ENCODE results near the gene EGF.
"Not testable (repeated sequence)": the region's sequence is repeated elsewhere in the genome, so short reads cannot be mapped to it uniquely, and the experiment has no call there.

Gene EGF

DNA sequence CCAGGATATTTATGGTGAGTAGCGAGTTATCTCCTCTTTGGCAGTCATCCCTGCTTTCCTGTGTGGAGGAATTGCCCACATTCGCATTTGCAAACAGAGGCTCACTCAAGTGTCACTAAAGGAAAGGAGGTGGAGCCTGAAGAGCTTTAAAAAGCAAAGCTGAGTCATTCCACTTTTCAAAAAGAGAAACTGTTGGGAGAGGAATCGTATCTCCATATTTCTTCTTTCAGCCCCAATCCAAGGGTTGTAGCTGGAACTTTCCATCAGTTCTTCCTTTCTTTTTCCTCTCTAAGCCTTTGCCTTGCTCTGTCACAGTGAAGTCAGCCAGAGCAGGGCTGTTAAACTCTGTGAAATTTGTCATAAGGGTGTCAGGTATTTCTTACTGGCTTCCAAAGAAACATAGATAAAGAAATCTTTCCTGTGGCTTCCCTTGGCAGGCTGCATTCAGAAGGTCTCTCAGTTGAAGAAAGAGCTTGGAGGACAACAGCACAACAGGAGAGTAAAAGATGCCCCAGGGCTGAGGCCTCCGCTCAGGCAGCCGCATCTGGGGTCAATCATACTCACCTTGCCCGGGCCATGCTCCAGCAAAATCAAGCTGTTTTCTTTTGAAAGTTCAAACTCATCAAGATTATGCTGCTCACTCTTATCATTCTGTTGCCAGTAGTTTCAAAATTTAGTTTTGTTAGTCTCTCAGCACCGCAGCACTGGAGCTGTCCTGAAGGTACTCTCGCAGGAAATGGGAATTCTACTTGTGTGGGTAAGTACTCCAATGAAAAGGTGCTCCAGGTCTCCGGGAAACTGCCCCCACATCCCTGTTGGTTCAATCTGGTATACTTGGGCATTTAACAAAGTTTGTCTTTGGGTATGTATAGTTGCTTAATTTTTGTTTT lies at the start of gene EGF:
Gene EGF, plus strand, starts transcription at position 178 of the 890 bp plus-strand sequence. Its CDS starts 453 bp downstream, at position 631.
- peak; percentile 35 for DNase-seq (ENCODE audit: low read depth)

GRCh38 chr4:109864134-109864533 lies 48.5 kb upstream of the EGF start:
- peak; percentile 8 for DNase-seq (ENCODE audit: low read depth)

GRCh38 chr4:109870061-109870460 lies 42.6 kb upstream of the EGF start:
- no peak for DNase-seq (ENCODE audit: low read depth)

- no peak for DNase-seq (ENCODE audit: low read depth)
These were observed 40.6 kb upstream of the EGF start for GRCh38 chr4:109872065-109872464.

GRCh38 chr4:109872950-109873656 lies 39.6 kb upstream of the EGF start:
- no peak for DNase-seq (ENCODE audit: low read depth)

- DNase-seq (ENCODE audit: low read depth): no peak
These were observed 38.7 kb upstream of the EGF start for GRCh38 chr4:109873791-109874514.

- DNase-seq (ENCODE audit: low read depth): no peak
These were observed 37.6 kb upstream of the EGF start for GRCh38 chr4:109875106-109875505.

GRCh38 chr4:109875553-109875952 lies 37.1 kb upstream of the EGF start:
- not testable (repeated sequence) for DNase-seq (ENCODE audit: low read depth)

- no peak for DNase-seq (ENCODE audit: low read depth)
These were observed 35.9 kb upstream of the EGF start for GRCh38 chr4:109876634-109877265.

GRCh38 chr4:109877400-109877799 lies 35.3 kb upstream of the EGF start:
- no peak for DNase-seq (ENCODE audit: low read depth)

GRCh38 chr4:109878355-109878754 lies 34.3 kb upstream of the EGF start:
- no peak for DNase-seq (ENCODE audit: low read depth)

DNA sequence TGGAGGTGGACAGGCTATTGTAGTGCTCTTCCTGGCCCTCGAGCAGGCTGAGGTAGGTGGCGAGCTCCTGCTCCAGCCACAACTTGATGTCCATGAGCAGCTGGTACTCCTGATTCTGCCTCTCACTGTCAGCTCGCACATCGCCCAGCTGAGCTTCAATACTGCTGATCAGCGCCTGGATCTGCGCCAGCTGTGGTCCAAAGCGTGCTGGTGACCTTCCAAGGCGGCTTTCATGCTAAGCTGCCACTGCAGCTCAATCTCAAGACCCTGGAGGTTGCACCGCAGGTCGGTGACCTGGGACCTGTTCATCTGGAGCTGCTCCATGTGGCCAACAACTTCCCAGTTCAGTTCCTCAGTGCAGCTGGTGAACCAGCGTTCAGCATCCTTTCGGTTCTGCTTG lies 33.6 kb upstream of the EGF start:
- no peak for DNase-seq (ENCODE audit: low read depth)

- no peak for DNase-seq (ENCODE audit: low read depth)
These were observed 32.9 kb upstream of the EGF start for GRCh38 chr4:109879636-109880314.

DNA sequence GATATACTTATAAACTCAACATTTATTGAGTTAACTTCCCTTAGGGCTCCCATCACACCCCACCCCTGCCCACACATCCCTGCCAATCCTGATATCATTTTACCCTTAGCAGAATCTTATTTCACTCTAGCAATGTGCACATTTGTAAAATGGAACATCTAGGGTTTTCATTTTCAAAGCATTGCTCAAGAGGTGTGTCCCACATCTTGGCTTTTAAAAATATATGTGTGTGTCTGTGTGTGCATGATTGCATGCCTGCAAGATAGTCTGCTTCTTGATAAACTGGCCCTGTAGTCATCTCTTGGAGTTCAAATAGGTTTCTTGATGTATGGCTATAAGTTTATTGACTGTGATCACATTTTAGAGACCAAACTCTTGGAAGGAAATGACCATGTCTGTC lies 26.4 kb upstream of the EGF start:
- no peak for DNase-seq (ENCODE audit: low read depth)

- DNase-seq (ENCODE audit: low read depth): no peak
These were observed 25.6 kb upstream of the EGF start for GRCh38 chr4:109887071-109887470.

DNA sequence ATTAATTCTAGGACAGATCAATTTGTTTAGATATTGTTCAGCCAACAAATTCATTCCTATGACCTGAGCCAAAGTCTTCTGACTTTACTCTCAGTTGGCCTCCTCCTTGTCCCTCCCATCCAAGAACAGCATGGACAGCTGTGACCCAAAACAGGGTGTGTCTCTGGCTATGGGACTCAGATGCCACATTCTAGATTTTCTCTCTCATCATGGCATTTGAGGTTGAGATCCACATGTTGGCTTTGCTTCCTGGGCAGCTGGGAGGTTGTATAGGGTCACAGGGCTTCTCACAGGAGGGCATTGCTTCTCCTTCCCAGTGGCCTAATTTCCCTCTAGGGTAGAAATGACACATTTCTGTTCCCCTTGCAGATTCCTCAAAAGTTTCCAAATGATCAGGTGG lies 22.6 kb upstream of the EGF start:
- DNase-seq (ENCODE audit: low read depth): no peak

DNA sequence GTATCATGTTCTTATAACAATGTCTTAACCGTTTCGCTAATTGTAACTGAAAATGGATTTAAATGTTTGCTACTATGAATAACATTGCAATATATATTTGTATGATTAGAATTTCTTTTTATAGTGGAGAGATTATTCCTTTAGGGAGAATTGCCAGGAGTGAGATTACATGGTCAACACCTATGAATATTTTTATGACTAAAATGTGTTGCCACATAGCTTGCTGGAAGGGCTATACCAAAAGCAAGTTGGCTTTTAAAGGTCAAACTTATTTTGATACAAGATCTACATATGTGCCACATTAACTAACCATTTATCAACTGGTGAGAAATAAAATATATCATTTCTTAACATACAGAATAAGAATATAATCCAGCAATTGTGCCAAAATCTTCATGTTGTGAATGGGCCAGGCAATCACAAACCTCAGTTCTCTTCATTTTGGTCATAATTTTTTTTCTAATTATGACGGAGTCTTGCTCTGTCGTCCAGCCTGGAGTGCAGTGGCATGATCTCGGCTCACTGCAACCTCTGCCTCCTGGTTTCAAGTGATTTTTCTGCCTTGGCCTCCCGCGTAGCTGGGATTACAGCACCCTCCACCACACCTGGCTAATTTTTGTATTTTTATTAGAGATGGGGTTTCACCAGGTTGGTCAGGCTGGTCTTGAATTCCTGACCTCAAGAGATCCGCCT lies 10.0 kb upstream of the EGF start:
- no peak for DNase-seq (ENCODE audit: low read depth)

- no peak for DNase-seq (ENCODE audit: low read depth)
These were observed 4.0 kb upstream of the EGF start for GRCh38 chr4:109908731-109909130.

GRCh38 chr4:109910256-109910655 lies 2.4 kb upstream of the EGF start:
- DNase-seq (ENCODE audit: low read depth): no peak

- no peak for DNase-seq (ENCODE audit: low read depth)
These were observed 1.0 kb downstream of the EGF start for GRCh38 chr4:109913596-109914241.

Data from ELR (cell line).